ENCODE measurements around the gene TYW1B.

DNA sequence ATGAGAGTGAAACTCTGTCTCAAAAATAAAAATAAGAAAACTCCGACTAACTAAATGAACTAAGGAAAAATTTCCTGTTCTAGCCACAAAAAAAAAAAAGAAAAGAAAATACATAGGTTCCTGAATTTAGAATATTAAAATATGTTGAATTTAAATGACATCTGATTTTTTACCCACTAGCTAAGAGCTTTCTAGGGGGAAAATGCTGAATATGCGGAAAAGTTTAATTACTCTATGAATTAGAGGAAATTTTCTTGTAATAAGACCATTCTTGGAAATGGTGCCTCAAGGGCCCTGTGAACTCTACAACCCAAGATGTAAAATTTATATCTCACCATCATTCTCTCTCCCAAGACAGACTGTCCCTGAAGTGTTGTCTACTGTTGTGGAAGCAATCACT, 250.9 kb downstream of the TYW1B start:
- TF ChIP-seq SUZ12 (IDR thresholded peaks at IDR 0.05; ENCODE audit: extremely low read depth, insufficient read depth, insufficient read length) = no peak
- no peak for TF ChIP-seq YY1 (IDR thresholded peaks at IDR 0.05; ENCODE audit: insufficient read depth, insufficient read length)
- TF ChIP-seq ZNF274 (IDR thresholded peaks at IDR 0.05; ENCODE audit: low read depth, low read length) = no peak
